DOHH2 (cell line): ENCODE results near the gene PAK1.

Source experiments
- H3F3A ChIP-seq: fragments of 200-600 bp; sonication (generic), shearing (Covaris generic); 2 replicates; pipeline ENCODE4 v1.6.0; 2016; ENCODE audit warnings: antibody characterized with exemption, mild to moderate bottlenecking; ENCODE audit not compliant: control insufficient read depth, insufficient read depth
- H3K27ac ChIP-seq: fragments of 200-600 bp; sonication (generic); 2 replicates; pipeline ENCODE4 v1.5.1; 2014; ENCODE audit warnings: low read depth, mild to moderate bottlenecking, low read length, moderate library complexity
- H3K27me3 ChIP-seq: fragments of 200-600 bp; sonication (generic); 2 replicates; pipeline ENCODE4 v1.6.1; 2014; ENCODE audit warnings: mild to moderate bottlenecking, low read length, mixed read lengths; ENCODE audit not compliant: control insufficient read depth
- H3K36me3 ChIP-seq: fragments of 200-600 bp; sonication (generic); 2 replicates; pipeline ENCODE4 v1.6.1; 2014; ENCODE audit warnings: mild to moderate bottlenecking, low read length, moderate library complexity, mixed read lengths; ENCODE audit not compliant: control insufficient read depth
- H3K4me1 ChIP-seq: fragments of 200-600 bp; sonication (generic); 2 replicates; pipeline ENCODE4 v1.6.1; 2014; ENCODE audit warnings: mild to moderate bottlenecking, low read length, mixed read lengths; ENCODE audit not compliant: control insufficient read depth
- H3K4me2 ChIP-seq: fragments of 200-600 bp; sonication (generic); 2 replicates; pipeline ENCODE4 v1.6.0; 2014; ENCODE audit warnings: mild to moderate bottlenecking, low read length, moderate library complexity
- H3K4me3 ChIP-seq: fragments of 200-600 bp; sonication (generic); 2 replicates; pipeline ENCODE4 v1.5.1; 2014; ENCODE audit warnings: mild to moderate bottlenecking, low read length, mixed read lengths
- H3K79me2 ChIP-seq: fragments of 200-600 bp; sonication (generic); 2 replicates; pipeline ENCODE4 v1.6.1; 2014; ENCODE audit warnings: mild to moderate bottlenecking, low read length, mixed read lengths; ENCODE audit not compliant: control insufficient read depth
- H3K9me2 ChIP-seq: fragments of 200-600 bp; sonication (generic); replicated peaks from 2 replicates; pipeline ENCODE4 v1.6.1; 2014; ENCODE audit warnings: mild to moderate bottlenecking, low read length, mixed read lengths; ENCODE audit not compliant: control insufficient read depth
- H3K9me3 ChIP-seq: fragments of 200-600 bp; sonication (generic); 2 replicates; pipeline ENCODE4 v1.6.1; 2014; ENCODE audit warnings: antibody characterized with exemption, low read length, mixed read lengths; ENCODE audit not compliant: control insufficient read depth, insufficient read depth
- H4K20me1 ChIP-seq: fragments of 200-600 bp; sonication (generic); 2 replicates; pipeline ENCODE4 v1.6.0; 2014; ENCODE audit warnings: low read depth, mild to moderate bottlenecking, antibody characterized with exemption, low read length, moderate library complexity; ENCODE audit not compliant: control insufficient read depth, insufficient read depth
- CTCF ChIP-seq: fragments of 200-600 bp; sonication (generic); IDR thresholded peaks from one replicate; pipeline ENCODE4 v1.5.1; 2014; ENCODE audit warnings: antibody characterized with exemption, mild to moderate bottlenecking, low read depth, low read length; ENCODE audit not compliant: poor library complexity, severe bottlenecking
- EZH2phosphoT487 ChIP-seq: fragments of 200-600 bp; sonication (generic); IDR thresholded peaks from 2 replicates; pipeline ENCODE4 v1.6.1; 2017; ENCODE audit warnings: borderline replicate concordance, mild to moderate bottlenecking, antibody characterized with exemption, low read length, moderate library complexity, mixed read lengths

Gene PAK1

DNA sequence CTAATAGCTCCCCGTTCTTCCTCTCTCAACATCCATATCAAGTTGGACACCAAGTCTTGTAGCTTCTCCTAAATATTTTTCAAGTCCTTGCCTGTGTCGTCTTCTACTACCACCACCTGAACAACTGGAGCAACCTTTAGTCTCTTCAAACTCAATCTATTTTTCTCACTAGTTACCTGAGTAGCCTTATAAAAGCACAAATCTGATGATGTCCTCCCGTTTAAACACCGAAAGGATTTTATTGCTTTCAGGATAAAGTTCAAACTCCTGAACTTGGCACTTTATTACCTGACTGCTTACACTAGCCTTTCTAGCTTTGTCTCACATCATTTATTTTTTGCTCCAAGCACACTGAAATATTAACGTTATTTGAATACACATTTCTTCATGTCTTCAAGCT is 1.3 kb upstream of the PAK1 start:
- no peak overlapping the region for H3K4me2 ChIP-seq
- H3K36me3 ChIP-seq = no peaks in the 10 kb centered on the region
- H3K27me3 ChIP-seq = peaks cover 24% of the 10 kb centered on the region
- peaks cover 3% of the 10 kb centered on the region; the same call in 1 of the 2 replicates for H3K4me1 ChIP-seq
- H3K4me3 ChIP-seq = no peak overlapping the region
- H3K27ac ChIP-seq = no peak overlapping the region
- no peak for TF ChIP-seq EZH2phosphoT487
- TF ChIP-seq CTCF = no peak
- H4K20me1 ChIP-seq = no peaks in the 10 kb centered on the region
- H3F3A ChIP-seq = no peaks in the 10 kb centered on the region
- H3K9me2 ChIP-seq = no peaks in the 10 kb centered on the region
- no peaks in the 10 kb centered on the region for H3K9me3 ChIP-seq
- H3K79me2 ChIP-seq = no peaks in the 10 kb centered on the region

DNA sequence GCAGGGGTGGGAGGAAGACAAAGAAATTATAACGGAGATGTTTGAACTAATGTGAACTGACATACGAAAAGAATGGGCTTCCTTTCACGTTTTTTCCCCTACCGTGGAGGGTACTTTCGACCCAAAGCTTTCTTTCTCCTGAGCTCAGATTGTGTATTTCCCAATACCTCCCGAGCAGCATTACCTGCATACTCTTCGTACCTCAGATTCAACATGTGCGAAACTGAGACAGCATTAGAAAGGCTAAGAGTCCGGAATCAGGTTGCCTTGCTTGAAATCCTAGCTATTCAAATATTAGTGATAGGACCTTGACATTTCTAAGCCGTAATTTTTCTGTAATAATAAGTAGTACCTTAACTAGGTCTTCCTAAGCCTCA is 778 bp upstream of the PAK1 start:
- H3K4me3 ChIP-seq = peak overlapping the region; percentile 71
- no peaks in the 10 kb centered on the region for H3K36me3 ChIP-seq
- H3K27ac ChIP-seq = no peak overlapping the region
- no peaks in the 10 kb centered on the region for H3F3A ChIP-seq
- peaks cover 3% of the 10 kb centered on the region; the same call in 1 of the 2 replicates for H3K4me1 ChIP-seq
- TF ChIP-seq EZH2phosphoT487 = no peak
- no peak for TF ChIP-seq CTCF
- H3K79me2 ChIP-seq = no peaks in the 10 kb centered on the region
- H3K4me2 ChIP-seq = peak overlapping the region; percentile 63
- peaks cover 29% of the 10 kb centered on the region for H3K27me3 ChIP-seq
- no peaks in the 10 kb centered on the region for H4K20me1 ChIP-seq
- no peaks in the 10 kb centered on the region for H3K9me3 ChIP-seq
- H3K9me2 ChIP-seq = no peaks in the 10 kb centered on the region

DNA sequence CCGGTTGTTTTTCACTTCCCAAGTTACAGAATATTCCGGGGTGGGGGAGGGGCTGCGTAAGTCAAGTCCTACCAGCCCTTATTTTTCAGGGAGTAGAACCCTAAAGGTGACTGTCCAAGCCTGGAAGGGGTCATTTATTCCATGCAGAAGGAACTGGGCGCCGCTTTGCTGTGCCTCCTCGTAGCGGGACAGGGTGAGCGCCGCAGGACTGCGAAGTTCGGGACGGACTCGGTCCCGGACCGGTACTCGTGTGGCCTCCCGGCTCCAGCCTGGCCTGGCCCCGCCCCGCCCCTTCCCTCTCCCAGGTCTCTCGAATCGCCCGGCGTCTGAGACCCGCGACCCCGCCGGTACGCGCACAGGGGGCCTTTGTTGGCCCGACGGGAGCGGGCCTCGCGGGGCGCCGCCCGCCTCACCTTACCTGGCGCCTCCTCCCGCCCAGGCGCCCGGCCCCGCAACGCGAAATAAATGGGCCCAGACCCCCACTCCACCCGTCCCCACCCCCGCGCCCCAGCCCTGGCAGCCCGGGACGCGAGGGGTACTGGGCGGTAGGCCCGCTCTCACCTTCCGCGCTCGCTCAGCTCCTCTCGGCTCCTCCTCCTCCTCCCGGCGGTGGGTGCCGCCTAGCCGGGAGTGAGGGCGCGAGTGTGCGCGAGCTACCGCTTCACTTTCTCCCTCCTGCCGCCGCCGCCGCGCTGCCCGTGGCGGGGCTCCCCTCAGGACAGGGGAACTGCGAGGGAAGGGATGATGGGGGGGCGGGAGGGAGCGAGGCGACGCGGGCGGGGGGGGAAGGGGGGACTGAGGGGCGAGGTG is 698 bp downstream of the PAK1 start:
- Histone ChIP-seq H3K79me2 (no peaks in the 10 kb centered on the region), H3K9me2 (no peaks in the 10 kb centered on the region), H3F3A (no peaks in the 10 kb centered on the region), H3K4me3 (peak overlapping the region; percentile 71; the same call in 1 of the 2 replicates), H3K27ac (no peak overlapping the region), H3K27me3 (peaks cover 39% of the 10 kb centered on the region), H3K4me2 (peak overlapping the region; percentile 63; the same call in 1 of the 2 replicates), H3K4me1 (peaks cover 3% of the 10 kb centered on the region; the same call in 1 of the 2 replicates), H3K36me3 (no peaks in the 10 kb centered on the region), H3K9me3 (no peaks in the 10 kb centered on the region), H4K20me1 (no peaks in the 10 kb centered on the region)
- TF ChIP-seq CTCF (no peak), EZH2phosphoT487 (no peak)
